Neuron (in vitro differentiated cells): ENCODE data around the gene OTULINL.

ENCODE experiments used
- H2AFZ ChIP-seq: one replicate; pipeline ENCODE4 v1.6.1; 2013; ENCODE audit warnings: low read depth, mild to moderate bottlenecking, inconsistent platforms, low read length, moderate library complexity
- H3K27me3 ChIP-seq: one replicate; pipeline ENCODE4 v1.6.1; 2013; ENCODE audit warnings: low read length; ENCODE audit not compliant: insufficient read depth
- H3K36me3 ChIP-seq: one replicate; pipeline ENCODE4 v1.6.1; 2013; ENCODE audit warnings: low read length; ENCODE audit not compliant: insufficient read depth
- H3K4me1 ChIP-seq: one replicate; pipeline ENCODE4 v1.6.1; 2013; ENCODE audit warnings: low read length; ENCODE audit not compliant: insufficient read depth
- H3K4me3 ChIP-seq: 2 replicates; pipeline ENCODE4 v1.5.1; 2013; ENCODE audit warnings: mild to moderate bottlenecking, low read length, moderate library complexity
- H3K9me3 ChIP-seq: one replicate; pipeline ENCODE4 v1.6.1; 2013; ENCODE audit warnings: low read length

OTULINL gene

GRCh38 chr5:14580398-14581034 is 1.1 kb upstream of the OTULINL start:
- no peaks in the 10 kb centered on the region for H3K9me3 ChIP-seq
- peak overlapping the region; percentile 58 for H3K4me3 ChIP-seq
- peaks cover 6% of the 10 kb centered on the region for H3K27me3 ChIP-seq
- no peaks in the 10 kb centered on the region for H3K36me3 ChIP-seq
- H2AFZ ChIP-seq = no peak overlapping the region
- H3K4me1 ChIP-seq = no peaks in the 10 kb centered on the region

GRCh38 chr5:14581891-14582796 is 552 bp downstream of the OTULINL start:
- H3K27me3 ChIP-seq = peaks cover 6% of the 10 kb centered on the region
- H3K4me1 ChIP-seq = no peaks in the 10 kb centered on the region
- H3K4me3 ChIP-seq = peak overlapping the region; percentile 58
- no peaks in the 10 kb centered on the region for H3K9me3 ChIP-seq
- H2AFZ ChIP-seq = peak overlapping the region; percentile 90
- H3K36me3 ChIP-seq = no peaks in the 10 kb centered on the region

- no peaks in the 10 kb centered on the region for H3K9me3 ChIP-seq
- no peaks in the 10 kb centered on the region for H3K4me1 ChIP-seq
- H2AFZ ChIP-seq = no peak overlapping the region
- peak overlapping the region; percentile 58 for H3K4me3 ChIP-seq
- no peaks in the 10 kb centered on the region for H3K36me3 ChIP-seq
- H3K27me3 ChIP-seq = peaks cover 6% of the 10 kb centered on the region
Measured at GRCh38 chr5:14582797-14583137, 1.2 kb downstream of the OTULINL start.

- peaks cover 6% of the 10 kb centered on the region for H3K27me3 ChIP-seq
Measured at GRCh38 chr5:14584848-14585247, 3.3 kb downstream of the OTULINL start.

GRCh38 chr5:14587150-14587549 is 5.6 kb downstream of the OTULINL start:
- no peaks in the 10 kb centered on the region for H3K9me3 ChIP-seq
- H3K36me3 ChIP-seq = no peaks in the 10 kb centered on the region
- H3K27me3 ChIP-seq = no peaks in the 10 kb centered on the region
- H2AFZ ChIP-seq = no peak overlapping the region
- H3K4me1 ChIP-seq = no peaks in the 10 kb centered on the region
- no peak overlapping the region for H3K4me3 ChIP-seq

More at GRCh38 chr5:14584848-14585247, 3.3 kb downstream of the OTULINL start:
- Histone ChIP-seq H3K4me3 (no peak overlapping the region), H3K9me3 (no peaks in the 10 kb centered on the region), H3K36me3 (no peaks in the 10 kb centered on the region), H3K4me1 (no peaks in the 10 kb centered on the region), H2AFZ (no peak overlapping the region)

- Histone ChIP-seq H3K36me3 (no peaks in the 10 kb centered on the region), H3K4me3 (no peak overlapping the region), H2AFZ (no peak overlapping the region), H3K4me1 (no peaks in the 10 kb centered on the region), H3K27me3 (no peaks in the 10 kb centered on the region), H3K9me3 (no peaks in the 10 kb centered on the region)
Measured at GRCh38 chr5:14588145-14588544, 6.6 kb downstream of the OTULINL start.

- H3K27me3 ChIP-seq = no peaks in the 10 kb centered on the region
- no peak overlapping the region for H3K4me3 ChIP-seq
- H2AFZ ChIP-seq = no peak overlapping the region
- no peaks in the 10 kb centered on the region for H3K4me1 ChIP-seq
- H3K36me3 ChIP-seq = no peaks in the 10 kb centered on the region
- H3K9me3 ChIP-seq = no peaks in the 10 kb centered on the region
Measured at GRCh38 chr5:14588758-14589543, 7.4 kb downstream of the OTULINL start.

- no peaks in the 10 kb centered on the region for H3K4me1 ChIP-seq
- H3K36me3 ChIP-seq = no peaks in the 10 kb centered on the region
- H3K27me3 ChIP-seq = no peaks in the 10 kb centered on the region
- H2AFZ ChIP-seq = no peak overlapping the region
- no peaks in the 10 kb centered on the region for H3K9me3 ChIP-seq
- no peak overlapping the region for H3K4me3 ChIP-seq
Measured at GRCh38 chr5:14590949-14591348, 9.4 kb downstream of the OTULINL start.

- no peak overlapping the region for H3K4me3 ChIP-seq
- H3K9me3 ChIP-seq = no peaks in the 10 kb centered on the region
- no peaks in the 10 kb centered on the region for H3K36me3 ChIP-seq
- no peaks in the 10 kb centered on the region for H3K27me3 ChIP-seq
- H2AFZ ChIP-seq = no peak overlapping the region
- no peaks in the 10 kb centered on the region for H3K4me1 ChIP-seq
Measured at GRCh38 chr5:14591548-14591947, 10.0 kb downstream of the OTULINL start.

- Histone ChIP-seq H2AFZ (no peak overlapping the region), H3K4me3 (no peak overlapping the region), H3K4me1 (no peaks in the 10 kb centered on the region), H3K27me3 (no peaks in the 10 kb centered on the region), H3K36me3 (no peaks in the 10 kb centered on the region), H3K9me3 (no peaks in the 10 kb centered on the region)
Measured at GRCh38 chr5:14593326-14594021, 11.9 kb downstream of the OTULINL start.

- no peaks in the 10 kb centered on the region for H3K9me3 ChIP-seq
- no peak overlapping the region for H2AFZ ChIP-seq
- no peaks in the 10 kb centered on the region for H3K27me3 ChIP-seq
- H3K36me3 ChIP-seq = no peaks in the 10 kb centered on the region
- no peaks in the 10 kb centered on the region for H3K4me1 ChIP-seq
- H3K4me3 ChIP-seq = no peak overlapping the region
Measured at GRCh38 chr5:14594378-14595074, 12.9 kb downstream of the OTULINL start.

- no peaks in the 10 kb centered on the region for H3K9me3 ChIP-seq
- H3K4me3 ChIP-seq = no peak overlapping the region
- H3K4me1 ChIP-seq = no peaks in the 10 kb centered on the region
- no peak overlapping the region for H2AFZ ChIP-seq
- H3K36me3 ChIP-seq = no peaks in the 10 kb centered on the region
- no peaks in the 10 kb centered on the region for H3K27me3 ChIP-seq
Measured at GRCh38 chr5:14595189-14595588, 13.6 kb downstream of the OTULINL start.
